ENCODE data around the gene AMDHD1.

The AMDHD1 gene

DNA sequence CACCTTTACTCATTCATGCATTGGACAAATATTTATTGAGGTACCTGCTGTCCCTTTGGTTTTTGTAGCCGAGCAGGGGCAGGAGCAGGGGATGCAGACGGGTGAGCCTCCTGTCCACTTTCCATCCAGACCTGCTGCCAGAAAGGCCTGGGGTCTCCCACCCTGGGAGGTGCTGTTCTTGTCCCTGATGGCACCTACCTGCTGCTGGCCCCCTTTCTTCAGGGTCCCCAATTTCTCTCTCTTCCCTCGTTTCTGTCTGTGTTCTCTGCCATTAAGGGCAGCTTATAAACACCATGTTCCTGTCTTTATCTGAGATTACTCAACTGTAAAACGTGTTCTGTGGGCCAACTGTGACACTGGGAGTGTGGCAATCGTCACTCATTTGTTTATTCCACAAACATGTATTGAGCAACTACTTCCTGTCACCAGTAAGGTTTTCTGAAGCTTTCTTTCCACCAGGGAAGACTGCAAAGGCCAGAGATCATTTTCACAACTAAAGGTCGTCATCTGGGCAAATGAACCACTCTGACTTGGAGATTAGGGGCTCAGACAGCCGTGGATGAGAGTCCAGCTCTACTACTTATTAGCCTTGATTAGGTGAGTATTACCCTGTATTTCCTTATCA is 53.0 kb downstream of the AMDHD1 start, which contains the start of gene HAL:
Gene HAL (minus strand): TSS at position 311 of the 625 bp plus-strand sequence. CDS start 434 bp downstream, outside the sequence.
- DNase-seq: peak in 1 of 2 experiments; percentile 3

DNA sequence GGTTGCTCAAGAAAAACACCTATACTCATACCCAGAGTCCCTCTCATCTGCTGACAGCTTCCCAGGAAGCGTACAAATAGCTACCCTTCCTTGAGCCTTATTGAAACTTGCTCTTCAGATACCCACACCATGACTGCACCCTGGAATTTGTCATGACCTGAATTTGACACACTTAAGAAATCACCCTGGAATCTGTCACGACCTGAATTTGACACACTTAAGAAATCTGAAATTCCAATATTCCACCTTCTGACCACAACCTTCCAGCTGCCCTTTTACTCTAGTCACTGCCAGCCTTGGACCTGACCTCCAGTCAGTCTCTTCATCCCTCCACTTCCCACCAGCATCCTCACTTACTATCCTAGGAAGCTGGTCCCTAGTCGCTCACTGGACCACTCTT is 54.1 kb downstream of the AMDHD1 start:
- DNase-seq: no peak

DNA sequence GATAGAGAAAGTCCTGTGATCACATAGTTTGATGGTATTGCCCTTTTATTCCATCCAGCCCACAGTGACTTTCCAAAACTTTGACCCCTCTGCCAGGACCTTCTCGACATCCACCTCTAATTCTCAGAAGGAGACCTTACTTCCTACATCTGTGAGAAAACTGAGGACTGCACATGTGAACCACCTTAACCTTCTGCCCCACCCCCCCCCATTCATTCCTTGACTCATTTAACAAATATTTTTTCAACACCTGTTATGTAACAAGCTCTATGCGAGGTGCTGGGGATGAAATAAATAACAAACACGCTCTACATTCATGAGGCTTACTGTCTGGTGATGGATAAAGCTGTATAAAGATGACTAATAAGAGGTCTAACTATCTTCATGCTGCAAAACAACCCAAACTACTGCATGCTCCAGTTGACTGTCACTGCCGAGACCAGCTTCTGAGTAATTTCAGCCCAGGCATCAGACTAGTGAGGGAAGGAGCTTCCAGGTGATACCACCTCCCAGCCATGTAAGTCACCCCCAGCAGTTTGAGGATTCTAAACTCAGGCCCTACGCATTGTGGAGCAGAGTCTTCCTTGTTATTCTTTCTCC is 54.9 kb downstream of the AMDHD1 start:
- DNase-seq: no peak

DNA sequence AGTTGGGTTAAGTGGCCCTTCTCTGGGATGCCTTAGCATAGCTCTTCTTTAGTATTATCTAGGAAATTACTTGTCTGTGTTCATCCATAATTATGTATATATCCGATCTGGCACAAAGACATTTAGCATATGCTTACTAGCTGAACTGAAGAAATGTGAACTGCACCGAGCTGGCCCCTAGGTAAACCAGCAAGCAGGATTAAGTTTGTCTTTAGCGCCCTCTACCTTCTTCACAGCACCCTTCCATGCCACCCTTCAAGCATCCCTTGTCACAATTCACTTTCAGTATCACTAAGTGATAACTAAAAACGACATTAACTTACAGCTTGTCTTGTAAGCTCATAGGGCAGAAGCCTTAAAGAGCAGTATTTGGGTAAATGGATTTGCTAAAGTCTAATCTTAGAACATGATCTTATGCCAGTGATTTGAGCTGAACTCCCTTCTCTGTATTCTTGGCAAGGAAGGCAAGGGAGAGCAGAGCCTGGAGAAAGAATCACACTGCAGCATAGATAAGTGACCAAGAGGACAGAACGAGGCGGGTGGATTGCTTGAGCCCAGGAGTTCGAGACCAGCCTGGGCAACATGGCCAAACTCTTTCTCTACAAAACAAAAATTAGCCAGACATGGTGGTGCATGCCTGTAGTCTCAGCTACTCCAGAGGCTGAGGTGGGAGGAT is 55.6 kb downstream of the AMDHD1 start:
- peak; percentile 39 to 68 for DNase-seq

DNA sequence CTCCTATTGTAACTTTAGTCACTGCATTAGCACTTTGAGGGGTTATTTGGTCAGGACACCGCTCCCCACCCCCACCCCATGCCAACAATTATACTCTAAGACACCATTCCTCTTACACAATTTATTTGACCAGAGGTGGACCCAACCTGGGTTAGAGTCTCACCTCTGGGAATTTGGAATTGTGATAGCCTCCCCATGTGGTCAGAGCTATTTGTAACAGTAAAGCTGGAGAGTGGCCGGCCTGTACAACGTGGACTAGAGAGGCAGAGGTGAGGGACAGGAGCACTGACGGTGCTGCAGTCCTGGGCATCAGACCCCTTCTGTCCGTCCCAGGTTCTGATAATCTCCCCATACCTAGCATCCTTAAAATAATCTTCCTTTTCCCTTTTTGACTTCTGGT is 56.4 kb downstream of the AMDHD1 start:
- no peak for DNase-seq

DNA sequence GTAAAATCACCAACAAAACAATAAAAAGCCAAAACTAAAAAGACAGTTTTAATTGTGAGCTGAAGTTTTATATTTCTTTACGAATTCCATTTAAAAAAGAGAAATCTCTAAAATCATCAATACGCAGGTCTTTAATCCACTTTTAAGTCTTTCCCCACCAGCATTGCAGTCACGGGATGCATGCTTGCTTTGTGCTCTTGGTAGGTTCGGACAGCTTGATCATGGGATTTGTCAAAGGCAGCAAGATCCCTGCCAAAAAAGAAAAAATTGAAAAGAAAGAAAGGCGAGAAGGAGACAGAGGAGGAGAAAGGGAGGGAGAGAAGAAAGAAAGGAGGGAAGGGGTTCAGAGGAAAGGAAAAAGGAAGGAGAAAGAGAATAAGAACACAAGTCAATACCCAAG is 57.7 kb downstream of the AMDHD1 start:
- peak in 1 of 2 experiments; percentile 4 for DNase-seq

DNA sequence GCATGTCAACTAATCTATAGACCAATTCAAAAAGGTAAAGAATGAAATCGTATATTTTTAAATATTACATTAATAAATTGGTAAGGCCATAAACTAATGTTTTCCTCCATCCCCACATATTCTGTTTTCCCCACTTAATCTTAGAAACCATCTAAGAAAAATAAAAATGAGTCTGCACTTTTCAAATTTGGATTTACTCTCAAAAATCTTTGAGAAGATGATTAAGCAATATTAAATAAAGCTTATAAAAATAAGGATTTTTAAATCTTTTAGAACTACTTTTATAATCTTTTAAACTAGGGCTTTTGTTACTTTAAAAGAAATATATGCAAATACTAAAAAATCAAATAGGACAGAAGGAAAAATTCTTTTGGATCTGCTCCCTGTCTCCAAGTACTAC is 63.6 kb downstream of the AMDHD1 start:
- DNase-seq: no peak

DNA sequence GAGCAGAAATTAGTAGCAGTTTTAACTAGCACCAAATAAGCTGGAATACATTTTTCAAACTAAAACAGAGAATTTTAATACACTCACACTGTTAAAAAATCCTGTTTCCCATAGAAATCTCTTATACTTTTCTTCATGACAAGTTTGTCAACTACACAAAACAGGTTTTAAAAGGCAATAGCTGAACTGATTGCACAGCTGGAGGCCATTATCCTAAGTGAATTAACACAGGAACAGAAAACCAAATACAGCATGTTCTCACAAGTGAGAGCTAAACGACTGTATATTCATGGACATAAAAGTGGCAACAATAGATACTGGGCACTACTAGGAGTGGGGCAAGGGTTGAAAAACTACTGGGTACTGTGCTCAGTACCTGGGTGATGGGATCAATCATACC is 64.6 kb downstream of the AMDHD1 start:
- peak; percentile 4 to 34 for DNase-seq

DNA sequence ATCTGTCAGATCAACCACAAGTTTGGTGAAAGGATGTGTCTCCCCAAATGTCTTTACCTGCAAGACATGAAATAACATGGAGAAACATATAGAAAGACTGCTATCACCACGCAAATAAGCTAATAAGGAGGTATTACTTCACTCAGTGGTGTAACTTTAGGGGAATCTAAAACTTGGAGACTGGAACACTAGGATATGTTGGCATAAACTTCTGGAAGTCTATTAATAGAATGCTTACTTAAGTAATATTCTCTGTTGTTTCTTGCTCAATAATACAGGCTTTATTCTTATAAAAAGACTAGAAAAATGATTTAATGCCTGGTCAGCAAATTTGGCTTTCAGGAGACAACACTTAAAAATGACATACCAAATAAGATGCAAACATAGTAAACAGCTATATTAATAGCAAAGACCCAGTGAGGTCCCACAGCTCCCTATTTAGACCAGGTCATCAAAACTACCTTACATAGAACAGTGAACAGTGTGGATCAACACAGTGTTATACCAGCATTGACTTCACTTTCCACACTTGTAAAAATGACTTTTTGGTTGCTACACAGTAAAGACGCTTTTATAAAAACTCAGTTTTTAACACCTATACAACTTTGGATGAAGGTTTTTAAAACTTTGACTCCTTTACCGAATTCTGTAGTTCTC is 71.9 kb downstream of the AMDHD1 start:
- DNase-seq: no peak

DNA sequence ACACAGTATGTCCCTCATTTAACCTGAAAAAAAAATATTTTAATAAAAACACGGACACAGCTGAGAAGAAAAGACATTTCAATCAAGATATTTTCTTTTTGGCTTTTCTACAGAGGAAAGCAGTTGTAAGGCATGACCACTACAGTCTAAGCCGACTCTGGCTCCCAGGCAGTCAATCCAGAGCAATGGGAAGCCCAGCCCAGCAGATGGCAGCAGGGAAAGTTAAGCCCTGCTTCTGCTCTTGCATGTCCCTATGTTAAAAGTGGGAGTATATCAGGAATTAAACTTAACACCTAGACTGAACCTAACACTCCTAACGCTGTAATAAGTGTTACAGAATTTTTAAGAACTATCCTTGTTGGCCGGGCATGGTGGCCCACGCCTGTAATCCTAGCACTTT is 72.5 kb downstream of the AMDHD1 start:
- no peak for DNase-seq

Data from NCI-H2081 (cell line).